Thoracic aorta (tissue), 2 donors: ENCODE results near the gene TMEM44. TPM values are rescaled to one million over a fixed set of nuclear protein-coding genes. Genes with fewer than 3 reads are reported as not detected.

Experiments
- ATAC-seq: fragments of 150-250 bp; one replicate; pipeline ENCODE4 v1.8.0; 2017; ENCODE audit warnings: low read depth; ENCODE audit not compliant: insufficient number of reproducible peaks, low FRiP score
- DNase-seq: peaks from one replicate; pipeline ENCODE4 v3.0.0-alpha.2; 2020; ENCODE audit warnings: low spot score
- H3K27ac ChIP-seq, 2 donors: fragments of 200-600 bp; sonication (generic); 1 replicate in 1 of 2; 2 replicates in 1 of 2; pipeline ENCODE4 v1.5.1; 2016; ENCODE audit warnings: mild to moderate bottlenecking in 2 of 2, moderate library complexity in 2 of 2
- H3K27me3 ChIP-seq: fragments of 200-600 bp; sonication (generic); replicated peaks from 2 replicates; pipeline ENCODE4 v1.6.0; 2016; ENCODE audit warnings: mild to moderate bottlenecking; ENCODE audit not compliant: insufficient read depth
- H3K36me3 ChIP-seq: fragments of 200-600 bp; sonication (generic); one replicate; pipeline ENCODE4 v1.5.1; 2016
- H3K4me1 ChIP-seq, 2 donors: fragments of 200-600 bp; sonication (generic); 1 replicate in 1 of 2; 2 replicates in 1 of 2; pipeline versions ENCODE4 v1.5.1 to v1.6.0; 2016; ENCODE audit warnings: low read depth in 2 of 2, mild to moderate bottlenecking in 1 of 2; ENCODE audit not compliant: control insufficient read depth in 1 of 2
- H3K4me3 ChIP-seq: fragments of 200-600 bp; sonication (generic); 2 replicates; pipeline ENCODE4 v1.5.1; 2016; ENCODE audit warnings: mild to moderate bottlenecking
- H3K9me3 ChIP-seq: fragments of 200-600 bp; sonication (generic); 2 replicates; pipeline ENCODE4 v1.5.1; 2016
- CTCF ChIP-seq: fragments of 200-600 bp; sonication (generic); IDR thresholded peaks from one replicate; pipeline ENCODE4 v1.5.1; 2019; ENCODE audit warnings: antibody characterized with exemption
- total RNA-seq, 2 donors: library from RNA; depleted of rRNA; stranded (reverse); fragments of >200 nt; gene quantifications; one replicate each; pipeline versions ENCODE4 v1.1.0 to v1.2.3, GENCODE V29; 2016

Gene TMEM44
- total RNA-seq, 2 donors from 2014 or later, result 11.0 to 11.5 TPM

GRCh38 chr3:194671511-194671899, 38.3 kb upstream of the TMEM44 start:
- Histone ChIP-seq H3K4me3 (peak overlapping the region; percentile 84), H3K9me3 (no peaks in the 10 kb centered on the region), H3K27me3 (no peaks in the 10 kb centered on the region), H3K27ac (peak overlapping the region; percentile 79 to 88), H3K36me3 (no peaks in the 10 kb centered on the region), H3K4me1 (peaks cover 13 to 14% of the 10 kb centered on the region in 2 donors)
- no peak for DNase-seq
- TF ChIP-seq CTCF, result peak; percentile 34
- ATAC-seq, result no peak

- H3K36me3 ChIP-seq, result peaks cover 25% of the 10 kb centered on the region
- no peak for TF ChIP-seq CTCF
Observed at GRCh38 chr3:194667363-194667762, 34.1 kb upstream of the TMEM44 start.

GRCh38 chr3:194664857-194665256, 31.6 kb upstream of the TMEM44 start:
- peaks cover 38% of the 10 kb centered on the region for H3K36me3 ChIP-seq

More at GRCh38 chr3:194667363-194667762, 34.1 kb upstream of the TMEM44 start:
- H3K27me3 ChIP-seq, result no peaks in the 10 kb centered on the region
- DNase-seq (no peak), ATAC-seq (no peak)
- no peak overlapping the region for H3K27ac ChIP-seq
- H3K4me1 ChIP-seq, result peaks cover 13 to 14% of the 10 kb centered on the region in 2 donors
- H3K4me3 ChIP-seq, result no peak overlapping the region
- H3K9me3 ChIP-seq, result no peaks in the 10 kb centered on the region

GRCh38 chr3:194661946-194662345, 28.7 kb upstream of the TMEM44 start:
- ATAC-seq (no peak), DNase-seq (no peak)
- Histone ChIP-seq H3K27ac (no peak overlapping the region), H3K27me3 (no peaks in the 10 kb centered on the region), H3K4me3 (no peak overlapping the region), H3K36me3 (peaks cover 52% of the 10 kb centered on the region), H3K4me1 (no peaks in the 10 kb centered on the region), H3K9me3 (no peaks in the 10 kb centered on the region)
- no peak for TF ChIP-seq CTCF

More at GRCh38 chr3:194664857-194665256, 31.6 kb upstream of the TMEM44 start:
- no peak for ATAC-seq
- Histone ChIP-seq H3K4me1 (no peaks in the 10 kb centered on the region), H3K27me3 (no peaks in the 10 kb centered on the region), H3K4me3 (no peak overlapping the region), H3K27ac (no peak overlapping the region), H3K9me3 (no peaks in the 10 kb centered on the region)
- TF ChIP-seq CTCF, result no peak
- DNase-seq, result no peak

GRCh38 chr3:194661374-194661773, 28.2 kb upstream of the TMEM44 start:
- no peaks in the 10 kb centered on the region for H3K4me1 ChIP-seq
- no peak overlapping the region for H3K27ac ChIP-seq
- H3K27me3 ChIP-seq, result no peaks in the 10 kb centered on the region
- peaks cover 52% of the 10 kb centered on the region for H3K36me3 ChIP-seq
- DNase-seq (no peak), ATAC-seq (no peak)
- no peak for TF ChIP-seq CTCF
- no peaks in the 10 kb centered on the region for H3K9me3 ChIP-seq
- no peak overlapping the region for H3K4me3 ChIP-seq
